HG03066 (cell line): ENCODE measurements around the gene PARM1.

ENCODE experiments used
- ATAC-seq: cut with Tn5 transposase; IDR thresholded peaks from one replicate; pipeline ENCODE4 v1.9.1; 2021; ENCODE audit warnings: low read depth; ENCODE audit not compliant: unreplicated experiment

Gene PARM1

DNA sequence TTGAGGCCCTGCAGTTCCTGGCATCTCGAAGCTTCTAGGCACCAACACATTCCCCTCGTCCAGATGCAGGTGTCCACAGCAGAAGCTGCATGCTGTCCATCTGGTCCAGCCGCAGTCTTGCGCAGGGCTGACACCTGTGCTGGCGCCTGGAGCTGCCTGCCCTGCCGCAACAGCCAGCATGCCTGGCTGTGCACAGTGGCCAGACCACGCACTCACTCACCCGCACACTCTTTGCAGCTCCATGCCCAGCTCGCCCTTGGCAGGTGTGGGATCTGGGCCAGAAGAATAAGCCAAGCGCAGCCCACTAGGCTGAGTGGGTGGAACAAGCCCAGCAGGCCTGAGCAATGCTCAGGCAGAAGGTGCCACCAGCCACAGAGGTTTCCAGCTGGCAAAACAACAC, 125.6 kb downstream of the PARM1 start:
- ATAC-seq = no peak

DNA sequence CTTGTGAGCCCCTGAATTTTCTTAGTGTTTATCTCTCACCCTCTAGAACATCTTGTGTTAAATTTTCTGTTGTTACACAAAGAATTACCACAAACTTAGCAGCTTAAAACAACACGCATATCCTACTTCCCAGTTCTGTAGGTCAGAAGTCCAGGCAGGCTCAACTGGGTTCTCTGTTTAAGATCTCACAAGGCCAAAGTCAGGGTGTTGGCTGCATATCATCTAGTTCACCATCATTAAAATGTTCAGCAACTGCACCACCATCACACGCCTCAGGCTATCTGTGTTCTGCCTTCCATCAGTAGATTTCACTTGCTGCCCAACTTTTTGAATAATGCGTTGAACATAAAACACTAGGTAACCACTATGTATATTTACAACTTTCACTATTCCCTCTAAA, 130.5 kb downstream of the PARM1 start:
- ATAC-seq = no peak

DNA sequence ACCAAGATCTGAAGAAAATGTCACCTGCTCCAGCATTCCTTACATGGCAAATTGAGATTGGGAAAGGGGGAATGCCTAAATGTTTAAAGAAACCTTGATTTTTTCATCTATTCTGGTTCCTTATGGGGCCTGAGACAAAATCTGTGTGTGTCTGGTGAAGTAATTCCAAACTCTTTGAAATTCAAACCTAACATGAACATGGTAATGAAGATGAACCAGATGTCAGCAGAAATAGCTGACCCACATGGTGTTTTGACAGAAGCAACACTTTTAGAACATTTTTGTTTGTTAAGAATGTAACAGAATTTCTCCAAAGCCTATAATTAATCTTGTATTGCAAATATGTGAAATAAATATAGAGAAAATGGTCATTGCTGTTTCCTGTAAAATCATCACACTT, 133.0 kb downstream of the PARM1 start:
- ATAC-seq = no peak

DNA sequence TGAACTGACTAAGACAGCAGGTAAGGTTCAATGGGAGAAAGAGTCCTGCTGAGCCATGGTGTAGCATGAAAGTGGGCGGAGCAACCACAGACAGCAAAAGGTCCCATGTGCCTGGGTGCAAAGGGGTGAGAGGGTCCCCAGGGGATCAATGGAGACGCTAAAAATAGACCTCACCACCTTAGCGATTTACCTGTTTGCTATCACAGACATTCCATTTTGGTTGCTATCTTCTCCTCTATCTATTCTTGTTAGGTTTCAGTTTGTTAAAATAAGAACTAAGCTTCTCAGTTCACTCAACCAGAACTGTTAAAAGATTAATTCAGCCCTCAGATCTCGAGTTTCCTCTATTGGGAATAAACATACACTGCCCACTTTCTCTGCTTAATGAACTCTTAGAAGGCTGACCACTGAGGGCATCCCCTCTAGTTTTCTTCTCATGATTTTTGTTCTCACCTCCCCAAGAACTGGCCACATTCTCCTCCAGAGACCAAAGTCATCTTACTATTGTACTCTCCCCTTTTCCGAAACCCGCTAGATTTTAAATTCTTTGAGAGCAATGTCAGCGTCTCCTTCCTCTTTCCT, 136.7 kb downstream of the PARM1 start:
- ATAC-seq = peak; percentile 74

DNA sequence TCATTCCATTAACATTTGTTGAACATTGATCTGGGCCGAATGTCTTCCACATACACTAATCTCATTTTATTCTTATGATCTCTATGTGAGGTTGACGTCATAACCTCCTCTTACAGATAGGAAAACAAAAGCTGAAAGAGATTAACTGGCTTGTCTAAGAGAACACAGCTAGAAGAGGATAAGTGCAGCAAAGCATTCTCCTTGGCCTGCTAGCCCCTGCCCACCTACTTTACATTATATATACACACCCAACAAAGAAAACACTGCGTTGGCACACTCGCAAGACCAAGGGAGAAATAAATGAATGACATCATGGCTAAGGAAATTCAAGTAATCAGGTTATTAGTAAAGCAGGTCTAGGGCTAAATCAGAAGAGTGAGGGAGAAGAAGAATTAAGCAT, 138.4 kb downstream of the PARM1 start:
- no peak for ATAC-seq

DNA sequence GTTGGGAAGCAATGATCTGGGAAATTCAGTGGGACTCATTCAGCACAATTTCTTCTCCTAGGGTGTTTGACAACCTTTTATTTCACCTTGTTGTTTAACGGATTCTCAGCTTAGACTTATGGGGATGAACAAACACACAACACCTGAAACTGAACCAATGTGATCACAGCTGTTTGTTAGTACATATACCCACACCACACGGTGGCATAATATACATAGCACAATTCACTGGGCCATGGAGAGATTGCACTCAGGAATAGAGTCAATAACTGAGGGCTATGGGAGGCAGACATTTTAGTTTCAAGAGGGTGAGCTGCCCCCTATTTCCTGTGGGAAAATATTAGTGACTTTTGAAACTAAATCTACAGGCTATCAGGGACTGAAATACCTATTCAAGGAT, 148.0 kb downstream of the PARM1 start:
- no peak for ATAC-seq

DNA sequence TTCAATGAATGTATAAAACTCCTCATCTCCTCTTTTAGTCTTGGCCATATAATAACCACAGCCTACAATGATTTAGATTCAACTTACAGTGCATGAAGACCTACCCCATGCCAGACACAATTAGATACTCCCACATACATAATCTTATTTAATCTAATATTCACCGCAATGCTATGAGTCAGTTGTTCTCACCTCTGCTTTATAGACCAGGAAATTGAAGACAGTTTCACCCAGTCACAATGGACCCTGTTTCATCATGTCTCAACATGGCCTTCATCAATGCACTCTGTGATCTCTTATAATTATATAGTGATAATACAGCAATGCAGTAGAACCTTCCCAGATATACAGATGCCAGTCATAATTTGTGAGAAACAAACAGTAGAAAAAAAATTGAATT, 148.6 kb downstream of the PARM1 start:
- ATAC-seq = no peak

DNA sequence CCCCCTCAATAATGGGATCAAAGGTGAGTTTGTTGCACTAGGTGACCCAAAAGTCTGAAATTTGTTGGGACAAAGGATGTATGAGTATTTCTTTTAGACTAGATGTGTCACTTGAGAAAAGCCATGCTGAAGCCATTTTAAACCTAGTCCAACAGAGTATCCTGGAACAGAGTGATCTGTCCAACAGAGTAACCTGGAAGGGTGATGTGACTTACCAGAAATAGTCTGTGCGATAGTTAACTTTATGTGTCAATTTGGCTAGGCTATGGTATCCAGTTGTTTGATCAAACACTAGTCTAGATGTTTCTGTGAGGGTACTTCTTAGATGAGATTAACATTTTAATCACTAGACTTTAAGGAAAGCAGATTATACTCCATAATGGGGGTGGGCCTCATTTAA, 154.5 kb downstream of the PARM1 start:
- no peak for ATAC-seq

DNA sequence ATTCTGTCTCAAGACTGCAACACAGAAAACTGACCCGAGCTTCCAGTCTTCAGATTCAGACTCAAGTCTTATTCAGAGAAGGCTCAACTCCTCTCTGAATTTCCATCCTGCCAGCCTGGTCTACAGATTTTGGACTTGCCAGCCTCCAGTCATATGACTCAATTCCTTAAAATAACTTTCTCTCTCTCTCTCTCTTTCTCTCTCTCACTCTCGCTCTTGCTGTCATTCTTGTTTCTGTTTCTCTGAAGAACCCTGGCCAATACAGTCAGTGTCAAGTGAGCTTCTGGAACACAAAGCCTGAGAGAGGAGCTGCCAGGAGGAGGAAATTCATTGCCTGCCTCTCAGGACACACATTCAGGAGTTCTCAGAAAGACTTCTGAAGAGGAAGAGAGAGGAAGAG, 154.9 kb downstream of the PARM1 start:
- ATAC-seq = peak; percentile 75

DNA sequence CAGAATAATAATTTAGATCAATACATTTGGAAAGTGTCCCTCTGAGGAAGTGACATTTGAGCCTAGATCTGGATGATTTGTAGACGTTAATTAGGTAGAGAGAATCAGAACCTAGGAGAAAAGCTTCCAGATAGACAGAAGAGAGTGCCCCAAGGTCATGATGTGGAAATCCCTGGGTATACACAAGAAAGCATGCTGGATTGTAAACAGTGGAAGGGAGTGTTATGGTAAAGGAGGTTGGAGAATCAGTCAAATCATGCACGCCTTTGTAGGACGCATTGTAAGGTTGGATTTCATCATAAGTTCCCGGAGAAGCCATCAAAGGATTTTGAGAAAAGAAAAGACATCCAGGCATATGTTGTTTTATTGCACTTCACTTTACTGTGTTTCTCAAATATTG, 156.3 kb downstream of the PARM1 start:
- ATAC-seq = no peak

DNA sequence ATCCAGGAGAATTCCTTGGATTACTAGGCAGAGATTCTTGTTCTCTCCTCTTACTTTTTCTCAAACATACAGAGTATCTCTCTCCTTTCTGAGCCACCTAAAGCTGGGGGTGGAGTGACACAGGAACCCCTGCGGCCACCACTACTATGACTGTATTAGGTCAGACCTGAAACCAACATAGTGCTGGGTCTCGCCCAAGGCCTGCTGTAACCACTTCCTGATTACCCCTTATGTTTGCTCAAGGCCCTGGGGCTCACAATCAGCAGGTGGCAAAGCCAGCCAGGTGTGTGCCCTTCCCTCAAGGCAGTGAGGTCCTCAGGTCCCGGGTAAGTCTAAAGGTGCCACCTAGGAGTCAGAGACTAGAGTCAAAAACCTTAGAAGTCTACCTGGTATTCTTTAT, 166.4 kb downstream of the PARM1 start:
- ATAC-seq = peak; percentile 92
